BLaER1 (cell line): Measurements from ENCODE around the gene ATP7B.
A peak's percentile ranks its signal among the peaks of the same experiment; 100 is the strongest.

Experiments used
- H3K27ac ChIP-seq: shearing (Covaris generic); formaldehyde crosslinking; 2 replicates; pipeline ENCODE4 v1.8.1; 2022
- H3K27me3 ChIP-seq: shearing (Covaris generic); formaldehyde crosslinking; 2 replicates; pipeline ENCODE4 v1.8.1; 2022
- H3K36me3 ChIP-seq: shearing (Covaris generic); formaldehyde crosslinking; 2 replicates; pipeline ENCODE4 v1.8.1; 2022
- H3K4me1 ChIP-seq: shearing (Covaris generic); formaldehyde crosslinking; 2 replicates; pipeline ENCODE4 v1.8.1; 2022
- H3K4me2 ChIP-seq: shearing (Covaris generic); formaldehyde crosslinking; 2 replicates; pipeline ENCODE4 v1.8.1; 2022
- H3K4me3 ChIP-seq: shearing (Covaris generic); formaldehyde crosslinking; 2 replicates; pipeline ENCODE4 v1.8.1; 2022
- H3K9ac ChIP-seq: shearing (Covaris generic); formaldehyde crosslinking; 2 replicates; pipeline ENCODE4 v1.8.1; 2022
- H3K9me3 ChIP-seq: shearing (Covaris generic); formaldehyde crosslinking; 2 replicates; pipeline ENCODE4 v1.8.1; 2022
- H4K20me1 ChIP-seq: shearing (Covaris generic); formaldehyde crosslinking; 2 replicates; pipeline ENCODE4 v1.8.1; 2022
- Cebpa-rat ChIP-seq: shearing (Covaris generic); IDR thresholded peaks from 2 replicates; pipeline ENCODE4 v1.8.1; 2022

ATP7B gene

GRCh38 chr13:51967482-51968446, 43.5 kb downstream of the ATP7B start:
- TF ChIP-seq Cebpa-rat: no peak
- H3K36me3 ChIP-seq: no peaks in the 10 kb centered on the region
- H3K4me2 ChIP-seq: no peak overlapping the region

GRCh38 chr13:51966186-51966585, 45.1 kb downstream of the ATP7B start:
- no peak overlapping the region for H3K27ac ChIP-seq
- no peak overlapping the region for H3K4me3 ChIP-seq
- peaks cover 11% of the 10 kb centered on the region for H3K4me1 ChIP-seq
- TF ChIP-seq Cebpa-rat: no peak
- no peaks in the 10 kb centered on the region for H3K27me3 ChIP-seq
- H3K4me2 ChIP-seq: no peak overlapping the region
- H4K20me1 ChIP-seq: no peaks in the 10 kb centered on the region
- H3K9ac ChIP-seq: no peak overlapping the region
- no peaks in the 10 kb centered on the region for H3K36me3 ChIP-seq
- H3K9me3 ChIP-seq: no peaks in the 10 kb centered on the region

More at GRCh38 chr13:51967482-51968446, 43.5 kb downstream of the ATP7B start:
- Histone ChIP-seq H3K4me1 (no peaks in the 10 kb centered on the region), H3K27ac (no peak overlapping the region), H3K4me3 (no peak overlapping the region), H3K9me3 (no peaks in the 10 kb centered on the region), H3K27me3 (no peaks in the 10 kb centered on the region), H3K9ac (no peak overlapping the region), H4K20me1 (no peaks in the 10 kb centered on the region)

DNA sequence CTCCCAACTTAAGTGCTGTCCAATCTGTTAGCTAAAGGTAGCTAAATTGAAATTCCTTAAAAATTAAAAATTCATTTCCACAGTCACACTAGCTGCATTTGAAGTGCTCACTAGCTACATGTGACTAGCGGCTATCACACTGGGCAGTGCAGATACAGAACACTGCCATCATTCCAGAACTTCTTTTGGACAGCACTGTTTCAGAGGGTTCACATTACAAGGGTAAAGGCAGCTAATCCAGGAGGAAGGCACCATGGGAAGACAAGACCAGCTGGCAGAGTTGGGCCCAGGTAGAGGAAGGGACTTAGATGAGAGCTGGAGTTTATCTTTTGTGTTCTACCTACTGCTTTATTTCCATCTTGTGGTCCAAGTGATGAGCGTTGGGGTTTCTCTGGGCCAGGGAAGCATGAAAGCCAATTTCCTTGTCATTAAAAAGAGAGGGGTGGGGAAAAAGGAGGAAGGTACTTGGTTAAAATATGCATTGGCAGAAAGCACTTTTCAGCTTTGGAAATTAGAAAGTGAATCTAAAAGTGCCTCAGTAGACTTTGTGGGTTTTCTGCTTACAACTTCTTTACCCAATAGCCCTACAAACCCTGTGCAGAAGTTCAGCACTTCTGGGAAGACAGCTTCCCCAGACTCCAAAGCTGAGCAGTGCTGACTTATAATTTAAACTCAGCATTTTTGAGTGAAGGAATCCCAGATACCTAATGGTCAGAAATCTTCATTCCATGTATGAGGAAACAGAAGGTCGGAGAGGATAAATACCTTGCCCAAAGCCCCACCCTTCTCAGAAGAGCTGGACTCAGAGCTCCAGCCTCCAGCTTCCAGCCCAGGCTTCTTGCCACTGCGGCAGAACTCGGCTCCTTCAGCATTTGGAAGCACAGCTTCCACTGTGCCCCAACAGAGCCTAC, 49.5 kb downstream of the ATP7B start:
- peaks cover 15% of the 10 kb centered on the region for H3K4me1 ChIP-seq
- no peak overlapping the region for H3K27ac ChIP-seq
- no peak overlapping the region for H3K9ac ChIP-seq
- no peaks in the 10 kb centered on the region for H3K9me3 ChIP-seq
- H3K36me3 ChIP-seq: no peaks in the 10 kb centered on the region
- H3K4me3 ChIP-seq: no peak overlapping the region
- no peaks in the 10 kb centered on the region for H4K20me1 ChIP-seq
- H3K27me3 ChIP-seq: no peaks in the 10 kb centered on the region
- H3K4me2 ChIP-seq: peak overlapping the region; percentile 24; the same call in 1 of the 2 replicates
- TF ChIP-seq Cebpa-rat: no peak

DNA sequence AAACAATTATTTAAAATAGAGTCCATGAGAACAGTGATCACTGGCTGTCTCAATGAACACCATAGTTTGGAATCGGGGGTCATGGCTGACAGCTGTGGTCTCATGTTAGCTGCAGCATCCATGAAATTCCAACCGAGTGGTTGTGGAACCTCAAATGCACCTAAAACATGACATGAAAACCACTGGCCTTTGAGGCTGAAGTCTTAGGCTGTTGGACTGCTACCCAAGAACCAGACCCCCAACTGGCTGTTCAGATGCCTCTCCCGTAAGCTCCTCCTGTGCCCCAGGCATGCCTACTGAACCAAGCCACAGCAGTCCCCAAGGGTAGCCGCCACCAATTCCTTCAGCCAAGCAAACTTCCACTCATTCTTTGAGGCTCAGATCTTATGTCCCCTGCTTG, 50.5 kb downstream of the ATP7B start:
- peaks cover 15% of the 10 kb centered on the region for H3K4me1 ChIP-seq
- no peaks in the 10 kb centered on the region for H3K27me3 ChIP-seq
- no peak overlapping the region for H3K27ac ChIP-seq
- no peak overlapping the region for H3K9ac ChIP-seq
- 0 out of 2 replicates have a peak overlapping the region, but pooled peaks have one; percentile 17 for H3K4me2 ChIP-seq
- H4K20me1 ChIP-seq: no peaks in the 10 kb centered on the region
- no peak overlapping the region for H3K4me3 ChIP-seq
- H3K36me3 ChIP-seq: no peaks in the 10 kb centered on the region
- H3K9me3 ChIP-seq: no peaks in the 10 kb centered on the region
- TF ChIP-seq Cebpa-rat: no peak

DNA sequence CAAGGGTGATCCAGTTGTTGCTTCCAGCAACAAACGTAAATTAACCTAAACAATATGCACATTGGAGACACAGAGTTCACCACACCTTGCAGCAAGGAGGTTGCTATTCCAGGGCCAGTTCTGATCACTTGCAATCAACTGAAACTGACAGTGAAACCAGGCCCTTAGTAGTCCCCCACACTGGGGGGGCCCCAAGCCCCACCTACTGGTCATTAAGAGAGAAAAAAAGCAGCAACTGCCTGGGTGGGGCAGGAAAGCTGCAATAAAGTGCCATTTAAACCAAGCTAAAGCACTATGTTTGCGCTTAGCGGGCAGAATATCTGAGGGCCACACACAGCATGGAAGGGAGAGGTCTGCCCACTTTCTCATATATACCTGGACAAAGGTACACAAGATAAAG, 51.5 kb downstream of the ATP7B start:
- no peaks in the 10 kb centered on the region for H3K36me3 ChIP-seq
- H3K4me3 ChIP-seq: no peak overlapping the region
- no peaks in the 10 kb centered on the region for H4K20me1 ChIP-seq
- no peak overlapping the region for H3K4me2 ChIP-seq
- H3K9ac ChIP-seq: no peak overlapping the region
- no peak overlapping the region for H3K27ac ChIP-seq
- peaks cover 15% of the 10 kb centered on the region for H3K4me1 ChIP-seq
- no peaks in the 10 kb centered on the region for H3K27me3 ChIP-seq
- no peaks in the 10 kb centered on the region for H3K9me3 ChIP-seq
- no peak for TF ChIP-seq Cebpa-rat

DNA sequence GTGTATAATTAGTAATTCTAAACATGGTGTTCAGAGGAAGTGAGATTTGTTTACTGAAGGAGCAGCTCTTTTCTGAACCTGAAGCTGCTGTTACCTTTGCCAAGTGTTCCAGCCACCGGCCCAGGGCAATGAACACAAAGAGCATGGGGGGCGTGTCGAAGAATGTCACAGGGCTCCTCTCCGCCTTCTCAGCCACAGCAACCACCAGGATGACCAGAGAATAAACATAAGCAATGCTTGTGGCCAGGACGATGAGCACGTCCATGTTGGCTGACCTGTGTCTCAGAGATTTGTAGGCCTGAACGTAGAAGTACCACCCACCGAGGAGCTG, 53.1 kb downstream of the ATP7B start:
- H3K4me1 ChIP-seq: peaks cover 15% of the 10 kb centered on the region
- H3K27me3 ChIP-seq: no peaks in the 10 kb centered on the region
- no peak overlapping the region for H3K9ac ChIP-seq
- no peak overlapping the region for H3K4me2 ChIP-seq
- no peak overlapping the region for H3K27ac ChIP-seq
- TF ChIP-seq Cebpa-rat: no peak
- no peaks in the 10 kb centered on the region for H3K36me3 ChIP-seq
- H3K4me3 ChIP-seq: no peak overlapping the region
- H4K20me1 ChIP-seq: no peaks in the 10 kb centered on the region
- H3K9me3 ChIP-seq: no peaks in the 10 kb centered on the region

- Histone ChIP-seq H3K36me3 (no peaks in the 10 kb centered on the region), H3K9ac (no peak overlapping the region)
Measured at GRCh38 chr13:51957377-51958216, 53.7 kb downstream of the ATP7B start.

GRCh38 chr13:51956717-51957116, 54.5 kb downstream of the ATP7B start:
- Histone ChIP-seq H3K27me3 (no peaks in the 10 kb centered on the region), H3K36me3 (no peaks in the 10 kb centered on the region), H3K4me3 (no peak overlapping the region), H3K27ac (no peak overlapping the region), H3K4me1 (peaks cover 10% of the 10 kb centered on the region), H3K9me3 (no peaks in the 10 kb centered on the region), H3K9ac (no peak overlapping the region), H3K4me2 (no peak overlapping the region), H4K20me1 (no peaks in the 10 kb centered on the region)
- no peak for TF ChIP-seq Cebpa-rat

More at GRCh38 chr13:51957377-51958216, 53.7 kb downstream of the ATP7B start:
- Histone ChIP-seq H3K4me2 (no peak overlapping the region), H3K4me3 (no peak overlapping the region), H3K27ac (no peak overlapping the region), H3K27me3 (no peaks in the 10 kb centered on the region), H3K9me3 (no peaks in the 10 kb centered on the region), H4K20me1 (no peaks in the 10 kb centered on the region), H3K4me1 (peaks cover 15% of the 10 kb centered on the region)
- no peak for TF ChIP-seq Cebpa-rat

DNA sequence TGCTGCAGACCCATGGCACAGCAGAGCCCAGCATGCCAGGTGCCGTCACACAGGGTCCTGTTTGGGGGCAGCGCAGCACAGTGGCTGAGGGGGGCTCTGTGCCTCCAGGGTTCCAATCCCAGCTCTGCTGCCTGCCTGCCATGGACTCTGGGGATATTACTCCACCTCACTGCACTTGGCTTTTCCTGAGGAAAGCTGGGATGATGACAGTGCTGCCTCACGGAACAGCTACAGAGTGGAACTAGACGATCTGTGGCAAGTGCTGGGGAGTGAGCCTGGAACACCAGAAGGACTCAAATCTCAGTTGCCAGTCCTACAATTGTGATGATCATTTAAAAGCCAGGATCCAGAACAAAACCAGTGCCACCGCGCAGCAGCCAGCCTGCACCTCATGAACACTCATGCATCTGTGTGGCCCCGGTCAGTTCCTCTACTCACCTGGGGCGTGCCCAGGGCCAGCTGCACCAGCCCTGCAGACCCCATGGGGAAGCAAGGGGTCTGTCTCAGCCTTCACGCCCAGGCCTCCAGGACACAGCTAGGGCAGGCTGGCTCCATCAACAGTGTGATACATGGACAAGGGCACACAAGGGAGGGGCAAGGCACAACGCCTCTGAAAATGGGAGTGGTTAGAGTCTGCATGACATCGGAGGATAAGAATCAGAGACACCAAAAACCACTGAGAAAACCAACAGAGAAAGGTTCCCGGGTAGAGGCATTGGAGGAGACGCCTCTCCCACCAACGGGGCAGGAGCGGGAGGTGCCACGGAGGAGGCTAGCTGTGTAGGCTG, 55.2 kb downstream of the ATP7B start:
- no peak overlapping the region for H3K4me3 ChIP-seq
- H3K27ac ChIP-seq: no peak overlapping the region
- TF ChIP-seq Cebpa-rat: no peak
- H4K20me1 ChIP-seq: no peaks in the 10 kb centered on the region
- H3K9ac ChIP-seq: no peak overlapping the region
- no peaks in the 10 kb centered on the region for H3K9me3 ChIP-seq
- no peak overlapping the region for H3K4me2 ChIP-seq
- H3K4me1 ChIP-seq: peaks cover 3% of the 10 kb centered on the region
- no peaks in the 10 kb centered on the region for H3K27me3 ChIP-seq
- H3K36me3 ChIP-seq: no peaks in the 10 kb centered on the region
